PC-3 (cell line): ENCODE data around the gene PLEKHA5.

Experiments used
- CTCF ChIP-seq: fragments of 300-600 bp; sonication (generic); conservative IDR thresholded peaks from 2 replicates; pipeline ENCODE4 v1.5.1; 2017; ENCODE audit warnings: antibody characterized with exemption, low read depth, mild to moderate bottlenecking, low read length
- EZH2phosphoT487 ChIP-seq: fragments of 300-600 bp; sonication (generic); IDR thresholded peaks from 2 replicates; pipeline ENCODE4 v1.6.1; 2018; ENCODE audit warnings: mild to moderate bottlenecking, antibody characterized with exemption, low read length, borderline replicate concordance

DNA sequence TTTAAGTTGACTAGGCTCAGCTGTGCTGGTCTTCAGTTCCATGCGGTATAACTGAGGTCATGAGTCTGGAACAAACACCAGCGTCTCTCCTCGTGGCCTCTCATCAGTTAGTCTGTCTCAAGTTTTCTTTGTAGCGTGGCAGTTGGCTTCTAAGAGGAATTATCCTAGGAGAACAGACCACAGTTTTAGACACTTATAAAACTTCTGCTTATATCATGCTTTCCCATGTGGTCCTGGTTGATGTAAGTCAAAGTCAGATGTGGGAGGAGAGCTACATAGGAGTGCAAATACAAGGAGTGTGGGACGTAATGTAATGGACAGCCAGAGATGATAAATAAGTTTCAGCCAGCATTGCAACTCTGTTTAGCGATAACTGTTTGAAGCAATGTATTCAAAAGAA lies 14.8 kb downstream of the PLEKHA5 start:
- no peak for TF ChIP-seq CTCF
- TF ChIP-seq EZH2phosphoT487: no peak
